K562 (cell line): ENCODE measurements around the gene NEDD8. TPM values are rescaled to one million over a fixed set of nuclear protein-coding genes. Genes with fewer than 3 reads are reported as not detected.

Experiments
- CBFA2T3 ChIP-seq: fragments of 450-650 bp; IDR thresholded peaks from 2 replicates; pipeline ENCODE4 v1.6.1; 2017
- CREB1 ChIP-seq, 2 experiments: sonication (generic) in 1 of 2; formaldehyde crosslinking in 1 of 2; IDR thresholded peaks; 2 replicates each; pipeline versions ENCODE4 v1.6.1 to v1.8.0; 2012 to 2022; ENCODE audit warnings: inconsistent platforms in 1 of 2, mild to moderate bottlenecking in 1 of 2, missing genetic modification reagents in 1 of 2, moderate library complexity in 1 of 2
- EHMT2 ChIP-seq: fragments of 450-650 bp; IDR thresholded peaks from 2 replicates; pipeline ENCODE4 v1.6.1; 2018; ENCODE audit warnings: antibody characterized with exemption
- HNRNPH1 ChIP-seq: fragments of 200-400 bp; formaldehyde crosslinking; optimal IDR thresholded peaks from 2 replicates; pipeline ENCODE3; 2017; ENCODE audit warnings: low read depth, mild to moderate bottlenecking, low read length, moderate library complexity
- NONO ChIP-seq, 2 experiments: fragments of 200-400 bp in 1 of 2; fragments of 450-650 bp in 1 of 2; formaldehyde crosslinking in 1 of 2; IDR thresholded peaks; 2 replicates each; pipeline ENCODE4 v1.6.1; 2017; ENCODE audit warnings: low read depth in 2 of 2, mild to moderate bottlenecking in 2 of 2, moderate library complexity in 2 of 2, low read length in 1 of 2
- POLR2H ChIP-seq: IDR thresholded peaks from 2 replicates; pipeline ENCODE4 v1.6.1; 2016; ENCODE audit warnings: missing genetic modification characterization, low read depth, mild to moderate bottlenecking, control low read depth, missing compliant biosample characterization, moderate library complexity
- PREB ChIP-seq: sonication (generic); formaldehyde crosslinking; IDR thresholded peaks from 2 replicates; pipeline ENCODE4 v1.8.1; 2023; ENCODE audit warnings: mild to moderate bottlenecking, missing genetic modification reagents
- SMAD3 ChIP-seq: fragments of 450-650 bp; formaldehyde crosslinking; conservative IDR thresholded peaks from 2 replicates; pipeline ENCODE4 v1.4.0; 2020; ENCODE audit warnings: mild to moderate bottlenecking
- TCF7L2 ChIP-seq: fragments of 150-350 bp; IDR thresholded peaks from 2 replicates; pipeline ENCODE4 v1.6.1; 2016; ENCODE audit warnings: low read depth, mild to moderate bottlenecking, low read length, moderate library complexity
- TEAD2 ChIP-seq: fragments of 450-650 bp; IDR thresholded peaks from 2 replicates; pipeline ENCODE4 v1.6.1; 2016; ENCODE audit warnings: missing genetic modification characterization, control low read depth, missing compliant biosample characterization
- THRAP3 ChIP-seq: fragments of 450-650 bp; IDR thresholded peaks from 2 replicates; pipeline ENCODE4 v1.6.1; 2016; ENCODE audit warnings: mild to moderate bottlenecking, inconsistent platforms, borderline replicate concordance
- ZBTB26 ChIP-seq: fragments of 450-650 bp; formaldehyde crosslinking; IDR thresholded peaks from 2 replicates; pipeline ENCODE4 v1.4.0; 2022; ENCODE audit warnings: missing genetic modification characterization
- ZNF280B ChIP-seq: fragments of 250-450 bp; sonication (Bioruptor Pico); IDR thresholded peaks from 2 replicates; pipeline ENCODE4 v1.5.1; 2021; ENCODE audit warnings: mild to moderate bottlenecking
- ZNF764 ChIP-seq: fragments of 250-450 bp; sonication (Bioruptor Pico); IDR thresholded peaks from 2 replicates; pipeline ENCODE4 v1.4.0; 2020; ENCODE audit warnings: low read depth, mild to moderate bottlenecking, moderate library complexity
- ZNF785 ChIP-seq: fragments of 250-450 bp; sonication (Bioruptor Pico); IDR thresholded peaks from 2 replicates; pipeline ENCODE4 v1.4.0; 2020; ENCODE audit warnings: mild to moderate bottlenecking
- polyA plus RNA-seq, 8 experiments: library from polyadenylated mRNA; depleted of rRNA in 4 of 8; stranded (reverse) in 5 of 8; unstranded in 3 of 8; fragments of >200 nt; fragmentation: Nextera tagmentation in 2 of 8; fragmentation: Illumina TruSeq in 1 of 8; extraction: Ambion mirVana in 2 of 8; extraction: Trizol in 1 of 8; gene quantifications; 2 replicates each; pipeline versions ENCODE4 v1.2.1 to v1.2.3, GENCODE V29; 2011 to 2014; ENCODE audit warnings: inconsistent platforms in 1 of 8, missing spikeins in 1 of 8
- total RNA-seq, 7 experiments: library from RNA; depleted of rRNA in 6 of 7; stranded (reverse); fragments of >200 nt in 6 of 7; fragmentation: Illumina TruSeq in 2 of 7; extraction: Trizol in 2 of 7; gene quantifications; 2 replicates each; pipeline versions ENCODE4 v1.2.1 to v1.2.3, GENCODE V29; 2011 to 2021; ENCODE audit warnings: low replicate concordance in 1 of 7
- TF ChIP-seq, protein P1 (sequence below): fragments of 250-450 bp; sonication (Bioruptor Pico); IDR thresholded peaks from 2 replicates; pipeline ENCODE4 v1.9.0; 2021; ENCODE audit warnings: mild to moderate bottlenecking, inconsistent platforms
- TF ChIP-seq, protein P2 (sequence below): conservative IDR thresholded peaks from 2 replicates; pipeline ENCODE4 v1.6.1; 2011; ENCODE audit warnings: low read depth, mild to moderate bottlenecking, low read length; ENCODE audit not compliant: control insufficient read depth
- TF ChIP-seq, protein P3 (sequence below): fragments of 450-650 bp; formaldehyde crosslinking; IDR thresholded peaks from 2 replicates; pipeline ENCODE4 v1.4.0; 2022; ENCODE audit warnings: mild to moderate bottlenecking, moderate library complexity

The NEDD8 gene
- total and polyA plus RNA-seq, 9 of the 15 experiments (the other 6 are each of a cell fraction or from before 2014, with no cell fraction given) = 142 to 691 (median 260) TPM

GRCh38 chr14:24271134-24271833 is 39.1 kb upstream of the NEDD8 start, which contains the start of gene RABGGTA (continued):
- TF ChIP-seq ZNF280B (no peak), PREB (CRISPR knock-in tag) (no peak), CBFA2T3 (peak; percentile 28; the same call in 1 of the 2 replicates), ZNF785 (CRISPR knock-in tag) (no peak), SMAD3 (CRISPR knock-in tag) (no peak), TEAD2 (tag) (no peak), THRAP3 (no peak), TCF7L2 (no peak), EHMT2 (no peak), NONO (IDR thresholded peaks at IDR 0.05; ENCODE audit: low read depth in 2 of 2, low read length in 1 of 2) (peak in 1 of 2 experiments; percentile 76; a peak in 3 of 4 replicates), ZNF764 (CRISPR knock-in tag) (no peak), POLR2H (tag) (no peak; the same call in none of the 2 replicates), CREB1 (IDR thresholded peaks at IDR 0.05) (peak; percentile 64), CREB1 (CRISPR knock-in tag; IDR thresholded peaks at IDR 0.05) (peak; percentile 28; the same call in 1 of the 2 replicates), ZBTB26 (CRISPR knock-in tag) (no peak), HNRNPH1 (no peak)
- TF ChIP-seq, protein P1, sequence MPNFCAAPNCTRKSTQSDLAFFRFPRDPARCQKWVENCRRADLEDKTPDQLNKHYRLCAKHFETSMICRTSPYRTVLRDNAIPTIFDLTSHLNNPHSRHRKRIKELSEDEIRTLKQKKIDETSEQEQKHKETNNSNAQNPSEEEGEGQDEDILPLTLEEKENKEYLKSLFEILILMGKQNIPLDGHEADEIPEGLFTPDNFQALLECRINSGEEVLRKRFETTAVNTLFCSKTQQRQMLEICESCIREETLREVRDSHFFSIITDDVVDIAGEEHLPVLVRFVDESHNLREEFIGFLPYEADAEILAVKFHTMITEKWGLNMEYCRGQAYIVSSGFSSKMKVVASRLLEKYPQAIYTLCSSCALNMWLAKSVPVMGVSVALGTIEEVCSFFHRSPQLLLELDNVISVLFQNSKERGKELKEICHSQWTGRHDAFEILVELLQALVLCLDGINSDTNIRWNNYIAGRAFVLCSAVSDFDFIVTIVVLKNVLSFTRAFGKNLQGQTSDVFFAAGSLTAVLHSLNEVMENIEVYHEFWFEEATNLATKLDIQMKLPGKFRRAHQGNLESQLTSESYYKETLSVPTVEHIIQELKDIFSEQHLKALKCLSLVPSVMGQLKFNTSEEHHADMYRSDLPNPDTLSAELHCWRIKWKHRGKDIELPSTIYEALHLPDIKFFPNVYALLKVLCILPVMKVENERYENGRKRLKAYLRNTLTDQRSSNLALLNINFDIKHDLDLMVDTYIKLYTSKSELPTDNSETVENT (CRISPR knock-in tag) = peak; percentile 99
- TF ChIP-seq, protein P2, sequence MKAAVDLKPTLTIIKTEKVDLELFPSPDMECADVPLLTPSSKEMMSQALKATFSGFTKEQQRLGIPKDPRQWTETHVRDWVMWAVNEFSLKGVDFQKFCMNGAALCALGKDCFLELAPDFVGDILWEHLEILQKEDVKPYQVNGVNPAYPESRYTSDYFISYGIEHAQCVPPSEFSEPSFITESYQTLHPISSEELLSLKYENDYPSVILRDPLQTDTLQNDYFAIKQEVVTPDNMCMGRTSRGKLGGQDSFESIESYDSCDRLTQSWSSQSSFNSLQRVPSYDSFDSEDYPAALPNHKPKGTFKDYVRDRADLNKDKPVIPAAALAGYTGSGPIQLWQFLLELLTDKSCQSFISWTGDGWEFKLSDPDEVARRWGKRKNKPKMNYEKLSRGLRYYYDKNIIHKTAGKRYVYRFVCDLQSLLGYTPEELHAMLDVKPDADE = peak; percentile 60; the same call in 1 of the 2 replicates
- TF ChIP-seq, protein P3, sequence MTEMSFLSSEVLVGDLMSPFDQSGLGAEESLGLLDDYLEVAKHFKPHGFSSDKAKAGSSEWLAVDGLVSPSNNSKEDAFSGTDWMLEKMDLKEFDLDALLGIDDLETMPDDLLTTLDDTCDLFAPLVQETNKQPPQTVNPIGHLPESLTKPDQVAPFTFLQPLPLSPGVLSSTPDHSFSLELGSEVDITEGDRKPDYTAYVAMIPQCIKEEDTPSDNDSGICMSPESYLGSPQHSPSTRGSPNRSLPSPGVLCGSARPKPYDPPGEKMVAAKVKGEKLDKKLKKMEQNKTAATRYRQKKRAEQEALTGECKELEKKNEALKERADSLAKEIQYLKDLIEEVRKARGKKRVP (CRISPR knock-in tag) = no peak
